PC-3 (cell line): ENCODE data around the gene KIF6. TPM values are rescaled to one million over a fixed set of nuclear protein-coding genes. Genes with fewer than 3 reads are reported as not detected.

Experiments used
- ATAC-seq: fragments of 200-7000 bp; cut with Tn5 transposase; 2 replicates; pipeline ENCODE4 v1.9.1; 2020; ENCODE audit warnings: mild to moderate bottlenecking, moderate library complexity
- BruUV-seq: library from RNA; stranded (reverse); fragments of 400-500 nt; replicated peaks from 2 replicates; lab custom pipeline; 2021; lab: Mats Ljungman, UMichigan
- CTCF ChIA-PET: fragments of 300-600 bp; sonication (Branson Sonifier 250); formaldehyde crosslinking; loops from one replicate; lab custom pipeline; 2022; ENCODE audit warnings: antibody characterized with exemption; lab: Charles Lee
- POLR2A ChIA-PET: fragments of 300-600 bp; sonication (Branson Sonifier 250); formaldehyde crosslinking; loops from one replicate; lab custom pipeline; 2022; ENCODE audit warnings: antibody characterized with exemption; ENCODE audit not compliant: unreplicated experiment; lab: Charles Lee
- DNase-seq: peaks from one replicate; pipeline ENCODE4 v3.0.0-alpha.2; 2015
- H2AFZ ChIP-seq: fragments of 300-600 bp; sonication (generic); 2 replicates; pipeline ENCODE4 v1.6.0; 2016; ENCODE audit warnings: antibody characterized with exemption, low read length
- H3F3A ChIP-seq: fragments of 300-600 bp; sonication (generic); one replicate; pipeline ENCODE4 v1.6.0; 2017; ENCODE audit warnings: antibody characterized with exemption, low read length, control low read depth, mild to moderate bottlenecking; ENCODE audit not compliant: unreplicated experiment
- H3K27ac ChIP-seq: fragments of 300-600 bp; sonication (generic); 2 replicates; pipeline ENCODE4 v1.5.1; 2016; ENCODE audit warnings: mild to moderate bottlenecking, low read length
- H3K27me3 ChIP-seq: fragments of 300-600 bp; sonication (generic); 2 replicates; pipeline ENCODE4 v1.6.1; 2016; ENCODE audit warnings: low read length, mixed read lengths
- H3K36me3 ChIP-seq: fragments of 300-600 bp; sonication (generic); 2 replicates; pipeline ENCODE4 v1.6.1; 2016; ENCODE audit warnings: low read depth, mixed run types, low read length, mixed read lengths
- H3K4me1 ChIP-seq: fragments of 300-600 bp; sonication (generic); 2 replicates; pipeline ENCODE4 v1.5.1; 2016; ENCODE audit warnings: low read length; ENCODE audit not compliant: insufficient read depth
- H3K4me2 ChIP-seq: fragments of 300-600 bp; sonication (generic); 2 replicates; pipeline ENCODE4 v1.6.0; 2016; ENCODE audit warnings: low read length
- H3K4me3 ChIP-seq: fragments of 300-600 bp; sonication (generic); 2 replicates; pipeline ENCODE4 v1.5.1; 2016; ENCODE audit warnings: mild to moderate bottlenecking, low read length, mixed read lengths
- H3K79me2 ChIP-seq: fragments of 300-600 bp; sonication (generic); 2 replicates; pipeline ENCODE4 v1.6.1; 2017; ENCODE audit warnings: low read length, mixed read lengths
- H3K9ac ChIP-seq: fragments of 300-600 bp; sonication (generic); 2 replicates; pipeline ENCODE4 v1.6.0; 2016; ENCODE audit warnings: mild to moderate bottlenecking, low read length
- H3K9me2 ChIP-seq: fragments of 300-600 bp; sonication (generic); replicated peaks from 2 replicates; pipeline ENCODE4 v1.6.1; 2016; ENCODE audit warnings: mixed run types, low read length, mixed read lengths
- H3K9me3 ChIP-seq: fragments of 300-600 bp; sonication (generic); 2 replicates; pipeline ENCODE4 v1.6.1; 2016; ENCODE audit warnings: low read length, mixed read lengths
- H4K20me1 ChIP-seq: fragments of 300-600 bp; sonication (generic); 2 replicates; pipeline ENCODE4 v1.6.1; 2016; ENCODE audit warnings: low read length, mixed read lengths
- EZH2 ChIP-seq: fragments of 300-600 bp; sonication (generic); IDR thresholded peaks from one replicate; pipeline ENCODE4 v1.6.1; 2017; ENCODE audit warnings: antibody characterized with exemption, mild to moderate bottlenecking, low read length; ENCODE audit not compliant: unreplicated experiment
- EZH2phosphoT487 ChIP-seq: fragments of 300-600 bp; sonication (generic); IDR thresholded peaks from 2 replicates; pipeline ENCODE4 v1.6.1; 2018; ENCODE audit warnings: mild to moderate bottlenecking, antibody characterized with exemption, low read length, borderline replicate concordance
- intact Hi-C: fragments of 100-400 bp; cut with micrococcal nuclease; formaldehyde crosslinking; loops from 2 replicates; pipeline ENCODE4 v1.9.0; 2023
- total RNA-seq: library from RNA; depleted of rRNA; stranded (reverse); fragments of >200 nt; gene quantifications from 2 replicates; pipeline ENCODE4 v1.2.3, GENCODE V29; 2014
- TF ChIP-seq, protein P1 (sequence below): fragments of 300-600 bp; sonication (generic); conservative IDR thresholded peaks from 2 replicates; pipeline ENCODE4 v1.5.1; 2017; ENCODE audit warnings: antibody characterized with exemption, low read depth, mild to moderate bottlenecking, low read length

The KIF6 gene
- total RNA-seq, 1 experiment from 2014 or later, result 0.07 TPM

DNA sequence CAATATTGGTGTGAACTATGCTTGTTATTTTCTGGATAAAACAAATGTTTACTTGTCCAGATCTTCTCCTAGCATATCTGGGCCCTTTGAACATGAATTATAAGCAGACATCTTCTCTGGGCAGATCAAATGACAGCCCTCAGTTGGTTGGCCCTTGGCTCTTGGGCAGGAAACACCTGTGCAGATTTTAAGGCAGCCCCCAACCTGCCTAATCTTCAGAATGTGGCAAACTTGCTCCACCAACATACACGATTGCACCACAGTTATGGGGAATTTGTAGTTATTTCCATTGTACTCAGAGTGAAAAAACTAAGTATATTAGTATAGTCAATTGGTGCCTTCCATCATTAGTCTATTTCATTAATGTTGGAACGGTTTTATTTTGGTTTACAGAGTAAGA is 307.8 kb downstream of the KIF6 start:
- ATAC-seq, result no peak
- no peak overlapping the region for H3K4me2 ChIP-seq
- intact Hi-C loops, result no loop called here
- TF ChIP-seq EZH2 (no peak), EZH2phosphoT487 (no peak)
- TF ChIP-seq, protein P1, sequence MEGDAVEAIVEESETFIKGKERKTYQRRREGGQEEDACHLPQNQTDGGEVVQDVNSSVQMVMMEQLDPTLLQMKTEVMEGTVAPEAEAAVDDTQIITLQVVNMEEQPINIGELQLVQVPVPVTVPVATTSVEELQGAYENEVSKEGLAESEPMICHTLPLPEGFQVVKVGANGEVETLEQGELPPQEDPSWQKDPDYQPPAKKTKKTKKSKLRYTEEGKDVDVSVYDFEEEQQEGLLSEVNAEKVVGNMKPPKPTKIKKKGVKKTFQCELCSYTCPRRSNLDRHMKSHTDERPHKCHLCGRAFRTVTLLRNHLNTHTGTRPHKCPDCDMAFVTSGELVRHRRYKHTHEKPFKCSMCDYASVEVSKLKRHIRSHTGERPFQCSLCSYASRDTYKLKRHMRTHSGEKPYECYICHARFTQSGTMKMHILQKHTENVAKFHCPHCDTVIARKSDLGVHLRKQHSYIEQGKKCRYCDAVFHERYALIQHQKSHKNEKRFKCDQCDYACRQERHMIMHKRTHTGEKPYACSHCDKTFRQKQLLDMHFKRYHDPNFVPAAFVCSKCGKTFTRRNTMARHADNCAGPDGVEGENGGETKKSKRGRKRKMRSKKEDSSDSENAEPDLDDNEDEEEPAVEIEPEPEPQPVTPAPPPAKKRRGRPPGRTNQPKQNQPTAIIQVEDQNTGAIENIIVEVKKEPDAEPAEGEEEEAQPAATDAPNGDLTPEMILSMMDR, result no peak
- H3K4me3 ChIP-seq, result no peak overlapping the region
- H3K36me3 ChIP-seq, result no peaks in the 10 kb centered on the region
- H4K20me1 ChIP-seq, result no peaks in the 10 kb centered on the region
- no peaks in the 10 kb centered on the region; the same call in 1 of the 2 replicates for H3K9me2 ChIP-seq
- DNase-seq, result no peak
- no peak overlapping the region for H3K27ac ChIP-seq
- no peak overlapping the region for H2AFZ ChIP-seq
- H3F3A ChIP-seq, result no peaks in the 10 kb centered on the region
- H3K4me1 ChIP-seq, result peaks cover 8% of the 10 kb centered on the region; the same call in 1 of the 2 replicates
- H3K79me2 ChIP-seq, result no peaks in the 10 kb centered on the region
- H3K9ac ChIP-seq, result no peak overlapping the region
- POLR2A ChIA-PET, result no interaction called here
- CTCF ChIA-PET, result no interaction called here
- 0 out of 2 replicates have a peak, but pooled peaks cover 12% of the 10 kb centered on the region for H3K27me3 ChIP-seq
- no TSS peak for BruUV-seq
- H3K9me3 ChIP-seq, result no peaks in the 10 kb centered on the region

DNA sequence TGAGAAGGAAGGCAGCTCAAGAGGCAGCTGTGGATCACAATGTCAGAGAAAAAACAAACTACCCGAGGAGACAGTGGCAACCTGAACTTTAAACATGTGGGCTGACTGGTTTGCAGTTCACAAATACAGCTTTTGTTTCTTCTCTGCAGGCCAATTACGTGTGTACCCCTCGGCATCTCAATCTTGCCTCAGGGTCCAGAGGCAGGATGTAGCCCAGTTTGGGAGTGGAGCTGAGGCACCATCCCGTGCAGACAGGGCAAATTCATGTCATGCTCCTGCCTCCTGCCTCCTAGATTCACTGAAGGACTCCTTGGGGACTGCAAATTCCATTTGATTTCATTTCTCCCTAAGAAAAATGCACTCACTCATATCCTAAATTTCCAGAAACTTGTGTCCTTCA is 308.5 kb downstream of the KIF6 start:
- ChIA-PET POLR2A (no interaction called here), CTCF (no interaction called here)
- DNase-seq (peak; percentile 70), ATAC-seq (no peak)
- peak overlapping the region; percentile 70 for H3K27ac ChIP-seq
- H3K4me2 ChIP-seq, result 0 out of 2 replicates have a peak overlapping the region, but pooled peaks have one; percentile 17
- peaks cover 8% of the 10 kb centered on the region; the same call in 1 of the 2 replicates for H3K4me1 ChIP-seq
- no peaks in the 10 kb centered on the region for H3K9me3 ChIP-seq
- no peak overlapping the region for H3K4me3 ChIP-seq
- H3K79me2 ChIP-seq, result no peaks in the 10 kb centered on the region
- TF ChIP-seq EZH2phosphoT487, result no peak
- TF ChIP-seq EZH2, result no peak
- TF ChIP-seq, protein P1, result no peak
- no peak overlapping the region for H3K9ac ChIP-seq
- BruUV-seq, result no TSS peak
- intact Hi-C loops, result no loop called here
- H3K9me2 ChIP-seq, result no peaks in the 10 kb centered on the region; the same call in 1 of the 2 replicates
- no peaks in the 10 kb centered on the region for H3F3A ChIP-seq
- H4K20me1 ChIP-seq, result no peaks in the 10 kb centered on the region
- no peaks in the 10 kb centered on the region for H3K36me3 ChIP-seq
- 0 out of 2 replicates have a peak, but pooled peaks cover 4% of the 10 kb centered on the region for H3K27me3 ChIP-seq
- no peak overlapping the region for H2AFZ ChIP-seq

DNA sequence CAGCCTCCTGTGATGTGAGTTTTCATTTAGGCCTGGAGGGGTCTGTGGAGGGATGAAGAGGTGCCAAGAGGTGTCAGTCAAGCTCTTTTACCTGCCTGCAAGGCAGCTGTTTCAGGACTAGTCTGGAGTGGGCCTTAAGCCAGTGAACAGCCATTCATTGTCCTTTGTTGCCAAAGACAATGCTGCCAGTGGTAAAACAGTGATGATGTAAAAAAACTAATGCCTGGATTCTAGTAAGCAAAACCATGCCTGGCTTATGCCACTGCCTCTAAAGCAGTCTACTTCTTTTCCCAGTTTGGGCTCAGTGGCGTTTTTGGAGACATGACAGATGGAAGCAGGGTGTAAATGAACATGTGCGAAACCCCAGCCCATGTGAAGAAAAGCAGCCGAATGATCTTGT is 309.2 kb downstream of the KIF6 start:
- H3F3A ChIP-seq, result no peaks in the 10 kb centered on the region
- no peaks in the 10 kb centered on the region for H3K36me3 ChIP-seq
- no peaks in the 10 kb centered on the region; the same call in 1 of the 2 replicates for H3K9me2 ChIP-seq
- TF ChIP-seq, protein P1, result no peak
- no peak for TF ChIP-seq EZH2
- TF ChIP-seq EZH2phosphoT487, result no peak
- ATAC-seq (no peak), DNase-seq (no peak)
- ChIA-PET POLR2A (no interaction called here), CTCF (no interaction called here)
- peak overlapping the region; percentile 70 for H3K27ac ChIP-seq
- no peaks in the 10 kb centered on the region for H3K79me2 ChIP-seq
- no peak overlapping the region for H2AFZ ChIP-seq
- peaks cover 8% of the 10 kb centered on the region; the same call in 1 of the 2 replicates for H3K4me1 ChIP-seq
- H3K27me3 ChIP-seq, result no peaks in the 10 kb centered on the region
- H3K4me2 ChIP-seq, result no peak overlapping the region
- H3K9me3 ChIP-seq, result no peaks in the 10 kb centered on the region
- H4K20me1 ChIP-seq, result no peaks in the 10 kb centered on the region
- intact Hi-C loops, result no loop called here
- BruUV-seq, result no TSS peak
- H3K9ac ChIP-seq, result no peak overlapping the region; the same call in 1 of the 2 replicates
- no peak overlapping the region for H3K4me3 ChIP-seq
